MM.1S (cell line): ENCODE data around the gene PHLDB1.

ENCODE experiments used
- EZH2phosphoT487 ChIP-seq: fragments of 300-600 bp; sonication (generic); IDR thresholded peaks from 2 replicates; pipeline ENCODE4 v1.6.1; 2018; ENCODE audit warnings: antibody characterized with exemption, low read length
- TF ChIP-seq, protein P1 (sequence below): fragments of 300-600 bp; sonication (generic); IDR thresholded peaks from 2 replicates; pipeline ENCODE4 v1.5.1; 2016; ENCODE audit warnings: antibody characterized with exemption, low read length, mixed read lengths

DNA sequence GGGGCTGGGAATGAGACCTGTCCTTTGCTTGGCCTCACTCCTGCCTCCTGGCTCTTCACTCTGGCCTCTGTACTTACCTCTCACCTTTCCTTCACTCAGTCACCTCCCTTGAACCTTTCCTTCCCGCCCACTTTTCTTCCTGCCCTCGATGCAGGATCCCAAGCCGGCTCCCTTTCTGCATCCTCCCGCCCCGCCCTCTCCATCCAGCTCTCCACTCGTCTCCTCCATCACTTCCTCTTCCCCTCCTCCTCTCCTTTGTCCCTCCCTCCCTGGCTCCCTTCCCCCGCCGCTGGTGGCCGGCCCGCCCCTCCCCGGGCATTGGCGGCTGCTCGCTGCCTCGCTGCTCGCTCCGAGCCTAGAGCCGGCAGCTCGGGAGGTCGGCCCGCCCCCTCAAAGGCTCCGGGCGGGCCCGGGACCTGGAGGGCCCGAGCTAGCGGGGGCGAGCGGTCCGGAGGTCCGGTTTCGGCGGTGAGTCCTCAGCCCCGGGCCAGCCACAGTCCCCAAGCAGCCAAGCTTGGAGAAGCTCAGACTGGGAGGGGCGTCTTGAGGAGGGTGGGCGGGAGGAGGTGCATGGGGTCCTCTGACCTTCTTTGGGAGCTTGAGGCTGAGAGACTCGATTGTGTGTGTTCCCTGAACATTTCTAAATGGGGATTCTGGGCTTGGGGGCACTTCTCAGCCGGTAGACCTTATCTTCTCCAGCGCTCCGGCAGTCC is 13.8 kb downstream of the PHLDB1 start:
- TF ChIP-seq, protein P1, sequence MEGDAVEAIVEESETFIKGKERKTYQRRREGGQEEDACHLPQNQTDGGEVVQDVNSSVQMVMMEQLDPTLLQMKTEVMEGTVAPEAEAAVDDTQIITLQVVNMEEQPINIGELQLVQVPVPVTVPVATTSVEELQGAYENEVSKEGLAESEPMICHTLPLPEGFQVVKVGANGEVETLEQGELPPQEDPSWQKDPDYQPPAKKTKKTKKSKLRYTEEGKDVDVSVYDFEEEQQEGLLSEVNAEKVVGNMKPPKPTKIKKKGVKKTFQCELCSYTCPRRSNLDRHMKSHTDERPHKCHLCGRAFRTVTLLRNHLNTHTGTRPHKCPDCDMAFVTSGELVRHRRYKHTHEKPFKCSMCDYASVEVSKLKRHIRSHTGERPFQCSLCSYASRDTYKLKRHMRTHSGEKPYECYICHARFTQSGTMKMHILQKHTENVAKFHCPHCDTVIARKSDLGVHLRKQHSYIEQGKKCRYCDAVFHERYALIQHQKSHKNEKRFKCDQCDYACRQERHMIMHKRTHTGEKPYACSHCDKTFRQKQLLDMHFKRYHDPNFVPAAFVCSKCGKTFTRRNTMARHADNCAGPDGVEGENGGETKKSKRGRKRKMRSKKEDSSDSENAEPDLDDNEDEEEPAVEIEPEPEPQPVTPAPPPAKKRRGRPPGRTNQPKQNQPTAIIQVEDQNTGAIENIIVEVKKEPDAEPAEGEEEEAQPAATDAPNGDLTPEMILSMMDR = no peak
- no peak for TF ChIP-seq EZH2phosphoT487
